ENCODE measurements around the gene FIBCD1.
"Not testable (repeated sequence)": the region's sequence is repeated elsewhere in the genome, so short reads cannot be mapped to it uniquely, and the experiment has no call there.

The FIBCD1 gene

DNA sequence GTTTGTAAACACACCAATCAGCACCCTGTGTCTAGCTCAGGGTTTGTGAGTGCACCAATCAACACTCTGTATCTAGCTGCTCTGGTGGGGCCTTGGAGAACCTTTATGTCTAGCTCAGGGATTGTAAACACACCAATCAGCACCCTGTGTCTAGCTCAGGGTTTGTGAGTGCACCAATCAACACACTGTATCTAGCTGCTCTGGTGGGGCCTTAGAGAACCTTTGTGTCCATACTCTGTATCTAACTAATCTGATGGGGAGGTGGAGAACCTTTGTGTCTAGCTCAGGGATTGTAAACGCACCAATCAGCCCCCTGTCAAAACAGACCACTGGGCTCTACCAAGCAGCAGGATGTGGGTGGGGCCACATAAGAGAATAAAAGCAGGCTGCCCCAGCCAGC lies 28.4 kb downstream of the FIBCD1 start:
- DNase-seq (ENCODE audit: low read depth in 1 of 2, low spot score in 1 of 2): not testable (repeated sequence)

DNA sequence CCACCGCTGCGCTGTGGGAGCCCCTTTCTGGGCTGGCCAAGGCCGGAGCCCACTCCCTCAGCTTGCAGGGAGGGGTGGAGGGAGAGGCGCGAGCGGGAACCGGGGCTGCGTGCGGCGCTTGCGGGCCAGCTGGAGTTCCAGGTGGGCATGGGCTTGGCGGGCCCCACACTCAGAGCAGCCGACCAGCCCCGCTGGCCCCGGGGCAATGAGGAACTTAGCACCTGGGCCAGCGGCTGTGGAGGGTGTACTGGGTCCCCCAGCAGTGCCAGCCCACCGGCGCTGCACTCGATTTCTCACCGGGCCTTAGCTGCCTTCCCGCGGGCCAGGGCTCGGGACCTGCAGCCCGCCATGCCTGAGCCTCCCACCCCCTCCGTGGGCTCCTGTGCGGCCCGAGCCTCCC lies 29.0 kb downstream of the FIBCD1 start:
- not testable (repeated sequence) for DNase-seq (ENCODE audit: low read depth in 1 of 2, low spot score in 1 of 2)

DNA sequence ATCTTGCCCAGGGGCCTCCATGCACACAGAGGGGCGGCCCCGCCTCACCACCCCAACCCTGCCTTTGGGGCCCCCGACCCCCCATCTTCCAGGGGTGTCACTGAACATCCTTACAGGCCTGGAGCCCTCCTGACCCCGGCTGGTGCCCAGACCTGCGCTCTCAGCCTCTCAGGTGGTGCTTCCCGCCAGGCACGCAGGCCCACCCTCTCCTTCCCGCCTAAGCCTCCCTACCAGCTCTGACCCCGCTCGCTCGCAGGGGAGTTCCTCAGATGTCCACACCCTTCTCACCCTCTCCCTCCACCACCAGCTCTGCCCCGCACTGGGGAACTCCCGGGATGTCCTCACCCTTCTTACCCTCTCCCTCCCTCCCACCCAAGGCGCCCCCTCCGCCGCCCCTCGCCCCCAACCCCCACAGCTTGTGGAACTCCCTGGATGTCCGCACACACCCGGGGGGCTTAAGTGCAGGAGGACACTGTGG lies 30.1 kb downstream of the FIBCD1 start:
- DNase-seq (ENCODE audit: low read depth in 1 of 2, low spot score in 1 of 2): no peak

DNA sequence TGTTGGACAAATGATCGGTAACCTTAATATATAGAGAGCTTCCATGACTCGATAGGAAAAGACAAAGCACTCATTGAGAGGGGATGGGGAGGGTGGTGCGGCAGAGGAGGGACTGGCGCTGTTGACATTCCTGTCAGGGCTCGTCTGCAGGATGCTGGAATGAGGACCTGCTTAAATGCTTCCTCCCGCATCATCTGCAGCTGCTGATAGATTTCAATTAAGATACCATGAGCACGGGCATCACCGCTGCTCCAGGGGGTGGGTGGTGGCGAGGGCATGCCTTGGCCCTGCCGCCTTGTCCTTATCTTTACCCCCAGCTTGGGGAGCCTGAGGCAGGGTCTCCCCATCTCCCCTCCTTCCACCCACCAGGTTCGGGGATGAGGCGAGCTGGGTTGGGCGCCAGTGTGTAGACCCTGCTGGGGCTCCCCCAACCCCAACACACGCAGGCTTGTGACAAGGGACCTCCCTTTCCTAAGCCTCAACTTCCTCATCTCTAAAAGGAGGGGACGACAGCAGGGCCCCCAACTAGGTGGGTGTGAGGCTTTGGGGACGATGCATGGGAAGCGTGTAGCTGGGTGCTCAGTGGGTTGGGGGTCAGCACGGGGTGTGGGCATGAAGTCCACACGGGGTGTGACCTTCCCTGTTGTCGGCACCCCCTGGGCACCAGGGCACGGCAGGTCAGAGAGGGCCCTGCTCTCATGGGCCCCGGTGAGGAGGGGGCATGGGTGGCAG lies 30.7 kb downstream of the FIBCD1 start:
- no peak for DNase-seq (ENCODE audit: low read depth in 1 of 2, low spot score in 1 of 2)

DNA sequence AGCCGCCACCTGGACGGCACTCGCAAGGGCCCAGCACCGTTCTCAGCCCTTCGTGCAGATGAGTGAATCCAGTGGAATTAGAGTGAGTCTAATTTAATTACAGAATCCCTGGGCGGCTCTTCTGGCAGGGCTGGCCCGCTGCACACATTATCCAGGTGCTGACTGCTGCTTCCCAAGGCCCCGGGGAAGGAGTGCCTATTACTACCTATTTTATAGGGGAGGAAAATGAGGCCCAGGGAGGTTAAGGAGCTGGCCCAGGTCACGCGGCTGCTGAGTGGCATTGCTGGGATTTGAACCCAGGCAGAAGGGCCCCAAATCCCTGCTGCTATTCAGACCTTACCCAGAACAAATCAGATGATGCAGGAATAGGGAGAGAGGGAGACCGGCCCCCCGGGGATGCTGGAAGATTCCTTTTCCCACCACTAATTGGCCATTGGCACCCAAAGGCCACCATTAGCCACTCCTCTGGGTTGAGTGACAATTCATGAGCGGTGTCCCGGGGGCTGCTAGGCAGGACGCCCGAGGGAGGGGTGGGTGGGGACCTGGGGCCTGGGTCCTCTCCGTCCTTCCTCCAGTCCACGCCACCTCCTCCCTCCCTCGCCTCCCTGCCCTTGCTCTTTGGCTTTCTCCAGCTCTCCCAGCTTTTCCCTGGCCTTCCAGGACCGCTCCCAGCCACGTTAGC lies 32.2 kb downstream of the FIBCD1 start:
- DNase-seq (ENCODE audit: low read depth in 1 of 2, low spot score in 1 of 2): no peak

DNA sequence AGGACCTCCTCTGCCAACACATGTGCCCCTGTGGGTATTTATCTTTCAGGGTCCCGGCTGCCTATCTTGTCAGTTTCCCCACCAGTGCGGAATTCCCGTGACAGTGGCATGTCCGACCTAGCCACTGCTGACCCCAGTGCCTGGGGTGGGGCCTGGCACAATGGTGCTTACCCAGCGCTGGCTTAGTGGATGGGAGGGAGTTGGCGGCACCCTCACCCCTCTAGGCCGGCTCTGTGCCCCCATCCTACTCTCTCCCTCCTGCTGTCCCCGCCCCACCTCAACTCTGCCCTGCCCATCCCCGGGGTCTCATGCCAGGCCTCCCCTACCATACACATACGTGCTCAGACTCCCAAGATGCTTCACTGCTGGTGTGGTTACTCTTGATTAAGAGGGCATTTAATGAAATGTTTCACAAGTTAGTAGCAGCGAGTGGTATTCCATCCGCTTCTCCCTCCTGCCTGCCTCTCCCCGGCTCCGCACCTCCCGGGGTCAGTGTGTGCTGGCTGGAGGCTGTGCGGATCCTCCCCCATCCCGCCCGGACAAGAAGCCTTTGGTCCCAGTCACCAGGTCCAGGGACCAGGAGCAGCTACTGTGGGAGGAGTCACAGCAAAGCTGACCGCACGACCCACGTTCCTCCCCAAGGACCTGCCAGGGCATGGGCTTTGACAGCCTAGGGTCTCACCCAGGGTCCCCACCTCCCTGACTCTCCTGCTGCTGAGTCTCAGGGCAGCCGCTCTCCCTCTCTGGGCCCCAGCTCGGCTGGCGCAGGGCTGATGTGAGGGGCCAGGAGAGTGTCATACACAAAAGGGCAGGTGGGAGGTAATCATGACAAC lies 32.9 kb downstream of the FIBCD1 start:
- DNase-seq (ENCODE audit: low read depth in 1 of 2, low spot score in 1 of 2): no peak

DNA sequence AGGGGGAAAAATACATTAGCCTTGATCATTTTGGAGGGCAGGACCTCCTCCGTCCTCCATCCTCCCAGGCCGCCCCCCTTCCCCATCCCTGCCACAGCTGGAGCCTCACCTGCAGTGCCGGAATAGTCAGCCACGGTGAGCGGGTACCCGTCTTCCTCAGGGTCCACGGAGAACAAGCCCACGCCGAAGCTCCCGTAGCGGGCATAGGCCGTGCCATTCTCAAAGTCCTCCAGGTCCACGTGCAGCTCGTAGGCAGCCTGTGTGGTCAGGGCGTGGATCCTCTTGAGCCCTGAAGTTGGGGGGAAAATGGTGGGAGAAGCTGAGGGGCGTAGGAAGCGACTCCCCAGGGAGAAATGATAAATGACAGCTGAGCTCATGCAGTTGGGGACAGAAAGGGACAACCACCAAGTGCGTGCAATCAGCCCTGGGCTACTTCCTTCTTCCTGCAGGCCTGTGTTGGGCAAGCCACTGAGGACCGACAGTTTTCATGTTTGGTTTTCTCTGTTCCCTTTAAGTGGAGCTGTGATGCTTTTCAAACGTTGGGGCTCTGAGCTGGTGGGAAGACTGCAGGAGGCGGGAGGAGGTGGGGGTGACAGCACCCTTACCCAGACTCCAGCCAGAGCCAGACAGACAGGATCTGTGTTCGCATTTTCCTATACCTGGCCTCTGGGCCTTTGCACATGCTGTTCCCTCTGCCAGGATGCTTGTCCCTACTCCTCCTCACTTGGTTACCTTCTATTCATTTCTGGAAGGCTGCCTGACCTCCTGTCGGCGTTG lies 33.7 kb downstream of the FIBCD1 start:
- no peak for DNase-seq (ENCODE audit: low read depth in 1 of 2, low spot score in 1 of 2)

DNA sequence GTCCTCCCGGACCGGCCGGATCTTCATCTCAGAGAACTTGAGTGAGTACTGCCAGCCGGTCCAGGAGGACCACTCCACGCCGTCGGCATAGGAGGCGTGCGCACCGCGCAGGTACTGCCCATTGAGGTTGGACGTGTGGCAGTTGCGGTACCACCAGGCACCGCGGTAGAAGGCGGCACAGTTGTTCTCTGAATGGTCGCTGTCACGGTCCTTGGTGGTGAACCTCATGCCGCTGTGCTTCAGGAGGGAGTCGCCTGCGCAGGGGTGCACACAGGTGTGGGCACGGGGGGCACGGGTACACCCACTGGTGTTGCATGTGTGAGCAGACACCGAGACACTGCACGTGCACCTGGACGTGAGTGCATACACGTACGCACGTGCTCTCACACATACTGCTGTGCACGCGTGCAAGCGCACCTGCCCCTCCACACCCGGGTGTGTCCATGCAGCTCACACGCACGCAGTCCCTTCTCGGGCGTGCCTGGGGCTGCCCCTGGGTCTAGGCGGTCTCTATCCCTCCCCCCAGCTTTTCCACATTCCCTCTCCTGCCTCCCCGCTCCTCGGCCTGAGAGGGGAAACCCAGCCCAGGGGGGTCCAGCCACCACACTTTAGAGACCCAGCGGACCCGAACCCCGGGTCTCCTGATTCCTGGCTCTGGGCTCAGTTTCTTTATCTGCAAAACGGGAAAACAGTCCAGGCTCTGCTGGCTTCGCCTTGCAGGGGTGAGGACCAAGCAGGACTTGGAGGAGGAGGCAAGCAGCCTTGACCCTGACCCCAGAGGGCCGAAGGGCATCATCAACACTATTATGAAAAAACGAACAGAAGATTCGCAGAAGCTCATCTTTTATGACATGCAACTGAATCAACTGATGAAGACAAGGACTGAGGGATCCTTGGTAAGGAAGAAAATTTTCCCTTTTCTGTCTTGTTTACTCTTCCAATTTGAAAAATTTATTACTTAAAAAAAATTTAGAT lies 34.7 kb downstream of the FIBCD1 start:
- DNase-seq (ENCODE audit: low read depth in 1 of 2, low spot score in 1 of 2): no peak

DNA sequence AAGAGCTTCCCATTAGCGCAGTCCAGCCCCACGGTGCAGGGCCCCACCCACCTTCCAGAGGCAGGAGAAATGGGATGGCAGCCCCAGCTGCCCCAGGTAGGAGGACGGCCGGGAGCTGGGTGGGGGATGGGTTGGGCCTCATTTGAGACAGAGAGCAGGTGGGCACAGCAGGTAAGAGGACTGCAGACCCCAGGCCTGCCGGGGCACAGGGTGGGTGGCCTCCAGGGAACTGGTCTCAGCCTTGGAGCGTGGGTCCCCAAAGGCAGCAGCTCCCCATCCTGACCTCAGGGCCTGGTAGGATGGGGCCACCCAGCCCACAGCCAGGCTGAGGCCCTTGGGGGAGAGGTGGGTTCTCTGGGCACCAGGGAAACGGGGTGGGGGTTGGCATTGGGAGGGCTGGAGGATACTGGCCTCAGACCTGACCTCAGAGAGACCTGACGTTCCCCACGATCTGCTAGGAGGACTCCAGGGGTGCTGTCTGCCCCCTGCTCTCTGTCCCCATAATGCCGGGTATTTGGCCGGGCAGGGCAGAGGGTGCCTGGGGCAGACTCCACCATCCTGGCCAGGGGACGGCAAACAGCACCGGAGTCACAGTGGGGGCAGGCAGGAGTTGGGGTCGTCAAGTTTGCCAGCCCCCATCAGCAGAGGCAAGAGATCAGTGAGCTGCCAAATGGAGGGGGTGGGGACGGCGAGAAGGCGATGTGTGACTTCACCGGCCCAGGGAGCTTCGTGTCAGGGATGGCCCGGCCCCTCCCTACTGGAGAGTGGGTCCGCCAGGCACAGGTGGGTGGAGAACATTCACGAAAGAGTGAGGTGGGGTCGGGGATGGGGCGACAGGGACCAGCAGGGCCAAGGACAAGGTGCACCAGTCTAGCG lies 35.6 kb downstream of the FIBCD1 start:
- no peak for DNase-seq (ENCODE audit: low read depth in 1 of 2, low spot score in 1 of 2)

DNA sequence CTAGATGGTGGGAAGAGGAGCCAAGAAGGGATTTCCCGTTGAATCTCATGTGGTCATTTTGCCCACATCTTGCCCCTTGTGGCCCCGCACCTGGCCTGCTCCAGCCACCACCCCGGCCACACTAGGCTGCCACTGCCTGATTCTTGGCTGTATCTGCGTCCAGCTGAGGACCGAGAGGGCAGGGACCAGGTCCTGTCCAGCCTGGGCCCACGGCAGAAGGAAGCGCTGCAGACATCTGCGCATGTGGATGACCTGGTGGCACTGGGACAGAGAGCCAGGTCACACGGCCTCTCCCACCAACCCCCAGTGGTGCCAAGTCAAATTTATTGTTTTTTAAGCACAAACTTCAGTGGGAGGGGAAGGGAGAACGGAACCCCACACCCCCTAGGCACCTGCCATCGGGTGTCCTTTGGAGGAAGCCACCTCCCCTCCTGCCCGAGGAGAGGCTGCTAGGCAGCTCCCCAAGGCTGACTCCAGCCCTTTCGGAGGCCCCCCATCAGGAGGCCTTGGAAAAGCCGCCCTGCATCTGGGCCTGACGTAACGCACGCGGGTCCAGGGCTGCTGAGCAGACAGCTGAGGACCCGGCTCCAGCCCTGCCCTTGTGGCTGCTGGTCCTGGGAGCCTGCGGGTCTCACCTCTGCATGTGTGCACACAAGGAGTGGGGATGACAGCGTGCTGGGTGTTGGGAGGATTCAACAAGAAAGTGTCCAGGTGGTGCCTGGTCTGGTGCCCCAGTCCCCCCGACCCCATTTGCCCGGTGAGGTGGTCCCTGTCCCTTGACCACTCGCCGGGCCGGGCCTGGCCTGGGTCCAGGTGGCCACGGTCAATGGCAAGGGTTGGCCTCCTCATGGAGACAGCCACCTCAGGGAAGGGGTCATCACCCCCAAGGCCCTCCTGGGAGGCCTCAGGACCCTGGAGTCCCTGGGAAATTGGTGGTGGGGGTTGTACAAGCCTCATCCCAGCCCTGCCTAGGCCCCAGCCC lies 36.6 kb downstream of the FIBCD1 start:
- no peak for DNase-seq (ENCODE audit: low read depth in 1 of 2, low spot score in 1 of 2)

DNA sequence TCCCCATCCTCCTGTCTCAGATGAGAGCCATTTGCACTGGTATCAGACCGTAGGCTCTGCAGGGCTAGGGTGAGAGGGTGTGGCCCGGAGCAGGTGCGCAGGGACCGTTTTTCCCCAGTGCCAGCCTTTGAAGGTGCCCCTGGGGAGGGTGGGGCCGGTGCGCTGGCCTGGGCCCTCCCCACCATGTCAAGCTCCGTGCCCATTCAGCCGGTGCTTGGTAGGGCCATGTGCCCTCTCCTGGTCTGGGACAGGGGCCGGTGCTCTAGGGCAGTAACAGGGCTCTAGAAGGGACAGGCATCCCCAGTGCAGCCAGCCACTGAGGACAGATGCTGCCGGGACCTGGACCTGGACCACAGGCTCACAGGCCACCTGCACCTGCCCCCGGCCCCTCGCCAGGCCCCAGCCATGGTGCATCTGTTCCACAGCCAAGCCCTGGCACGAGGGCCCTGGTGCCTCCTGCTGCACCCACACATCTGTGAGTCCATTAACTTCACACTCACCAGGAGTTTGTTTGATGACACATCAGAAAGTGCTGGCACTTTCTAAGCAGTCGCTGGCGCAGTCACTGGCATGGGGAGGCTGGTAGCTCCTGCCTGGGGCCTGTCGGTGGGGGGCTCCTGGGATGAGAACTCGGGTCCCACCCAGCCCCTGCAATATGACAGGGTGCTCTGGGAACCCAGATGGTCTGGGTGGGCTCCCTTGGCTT lies 37.4 kb downstream of the FIBCD1 start:
- no peak for DNase-seq (ENCODE audit: low read depth in 1 of 2, low spot score in 1 of 2)

DNA sequence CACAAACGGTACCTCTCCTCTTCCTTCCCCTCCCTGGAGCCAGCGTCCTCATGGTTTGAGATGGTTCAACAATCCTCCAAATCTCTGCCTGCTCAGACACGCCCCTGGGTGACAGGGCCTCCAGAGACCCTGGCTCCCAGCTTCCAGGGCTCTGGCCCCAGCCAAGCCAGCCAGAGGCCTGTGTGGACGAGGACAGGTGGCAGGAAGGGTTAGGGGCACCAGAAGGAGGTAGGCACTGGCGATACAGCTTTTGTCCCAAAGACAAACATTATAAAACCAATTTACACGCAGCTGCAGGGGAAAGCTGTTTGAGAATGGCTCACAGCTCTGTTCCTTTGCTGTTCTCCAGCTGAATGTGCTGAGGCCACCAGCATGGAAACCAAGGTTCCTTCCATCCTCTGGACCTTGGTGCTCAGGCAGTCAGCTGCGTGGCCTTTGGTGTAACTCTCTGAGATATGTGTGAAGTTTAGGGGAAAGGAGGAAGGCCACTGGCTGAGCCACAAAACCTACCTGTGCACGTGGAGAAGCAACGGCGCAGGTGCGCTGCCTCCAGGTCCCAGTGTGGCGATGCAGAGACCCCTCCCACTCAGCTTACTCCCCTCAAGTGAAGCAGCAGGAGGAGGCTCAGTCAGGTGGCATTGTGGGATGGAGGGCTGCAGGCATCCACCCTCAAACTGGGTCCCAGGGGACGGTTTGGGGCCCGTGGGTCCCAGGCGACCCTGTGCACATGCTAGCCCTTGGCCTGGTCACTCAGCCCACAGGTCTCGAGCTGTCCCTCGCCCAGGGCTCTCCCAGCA lies 38.1 kb downstream of the FIBCD1 start:
- no peak for DNase-seq (ENCODE audit: low read depth in 1 of 2, low spot score in 1 of 2)

DNA sequence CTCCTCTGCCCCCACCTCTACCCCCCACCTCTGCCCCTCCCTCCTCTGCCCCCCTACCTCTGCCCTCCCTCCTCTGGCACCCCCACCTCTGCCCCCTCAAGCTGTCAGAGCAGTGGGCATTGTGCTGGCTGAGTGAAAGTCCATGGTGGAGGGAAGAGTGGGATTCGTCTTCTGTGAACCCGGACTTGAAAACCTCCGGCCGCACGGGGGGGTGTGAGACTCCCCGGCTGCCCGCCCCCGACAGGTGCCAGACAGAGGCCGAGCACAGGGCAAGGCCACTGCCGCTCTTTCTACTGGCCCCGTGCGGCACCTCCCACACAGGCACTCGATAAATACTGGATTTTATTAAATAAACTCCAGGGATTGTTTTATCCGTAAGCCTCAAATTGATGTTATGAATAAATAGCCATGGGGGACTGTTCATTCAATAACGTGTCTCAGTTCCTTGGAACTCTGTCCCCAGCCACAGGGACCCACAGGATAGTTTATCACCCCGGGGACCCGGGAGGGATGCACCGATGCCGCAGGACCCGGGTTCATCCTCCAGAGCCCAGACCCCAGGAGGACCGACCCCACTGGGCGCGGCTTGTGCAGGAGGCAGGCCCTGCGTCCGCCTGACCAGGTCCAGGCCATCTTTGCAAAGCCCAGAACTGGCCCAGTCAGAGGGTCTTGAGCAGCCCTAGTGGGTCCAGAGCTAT lies 39.8 kb downstream of the FIBCD1 start:
- DNase-seq (ENCODE audit: low read depth in 1 of 2, low spot score in 1 of 2): no peak

DNA sequence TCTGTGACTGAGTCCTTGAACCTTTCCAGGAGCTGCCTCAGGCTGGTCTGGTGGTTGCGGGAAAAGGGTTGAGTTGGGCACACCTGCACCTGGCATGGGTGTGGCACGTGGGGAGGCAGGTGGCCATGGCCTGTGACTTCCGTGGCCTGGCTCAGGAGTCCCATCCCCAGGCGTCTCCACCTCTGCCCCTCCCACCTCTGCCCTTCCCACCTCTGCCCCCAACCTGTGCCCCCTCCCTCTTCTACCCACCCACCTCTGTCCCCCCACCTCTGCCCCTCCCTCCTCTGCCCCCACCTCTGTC lies 40.5 kb downstream of the FIBCD1 start:
- no peak for DNase-seq (ENCODE audit: low read depth in 1 of 2, low spot score in 1 of 2)

DNA sequence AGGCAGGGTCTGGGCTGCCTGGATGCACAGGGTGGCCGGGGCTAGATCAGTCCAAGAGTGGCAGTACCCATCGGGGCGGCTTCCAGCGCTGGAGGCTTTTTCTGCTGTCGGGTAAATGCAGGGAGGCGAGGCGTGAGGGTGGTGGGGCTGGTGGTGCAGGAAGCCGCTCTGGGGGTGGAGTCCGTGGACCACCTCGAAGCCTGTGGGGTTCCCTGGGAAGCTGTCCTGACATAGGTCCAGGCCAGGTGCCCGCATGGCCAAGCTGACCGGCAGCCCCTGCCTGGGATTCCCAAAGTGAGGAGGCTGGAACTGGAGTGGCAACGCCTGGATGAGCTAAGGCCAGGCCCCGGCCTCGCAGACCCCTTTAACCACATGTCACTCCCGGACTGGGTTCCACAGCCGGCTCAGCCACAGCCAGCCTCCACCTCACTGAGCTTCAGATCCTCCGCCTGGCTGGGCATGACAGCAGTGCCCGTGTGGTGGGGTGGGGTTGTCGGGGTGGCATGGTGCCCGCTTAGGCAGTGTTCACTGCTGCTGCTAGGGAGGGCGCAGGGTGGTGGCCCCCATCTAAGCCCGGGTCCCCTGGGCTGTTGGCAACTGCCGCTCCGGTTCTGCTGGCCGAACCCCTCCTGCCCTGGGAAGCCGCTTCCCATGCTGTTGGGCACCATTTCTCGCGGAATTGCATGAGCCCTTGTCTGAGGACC lies 41.0 kb downstream of the FIBCD1 start:
- DNase-seq (ENCODE audit: low read depth in 1 of 2, low spot score in 1 of 2): no peak

Measured in stimulated activated CD4-positive, alpha-beta T cell treated with anti-CD3 and anti-CD28 coated beads, Interleukin-15, amount 100 ng/mL, for 1 hour (primary cell).